Thyroid gland (tissue), 4 donors: ENCODE results near the gene SOX30.

ENCODE experiments used
- POLR2A ChIP-seq, 2 donors: fragments of 450-650 bp; IDR thresholded peaks; one replicate each; pipeline ENCODE4 v1.6.1; 2017; ENCODE audit warnings: antibody characterized with exemption in 2 of 2, mild to moderate bottlenecking in 2 of 2, moderate library complexity in 1 of 2
- TF ChIP-seq, protein P1 (sequence below), 6 experiments: fragments of 200-600 bp in 3 of 6; fragments of 450-650 bp in 3 of 6; sonication (generic) in 3 of 6; IDR thresholded peaks; one replicate each; pipeline ENCODE4 v1.5.1; 2016 to 2019; ENCODE audit warnings: antibody characterized with exemption in 6 of 6, mild to moderate bottlenecking in 2 of 6, inconsistent platforms in 1 of 6, moderate library complexity in 1 of 6

DNA sequence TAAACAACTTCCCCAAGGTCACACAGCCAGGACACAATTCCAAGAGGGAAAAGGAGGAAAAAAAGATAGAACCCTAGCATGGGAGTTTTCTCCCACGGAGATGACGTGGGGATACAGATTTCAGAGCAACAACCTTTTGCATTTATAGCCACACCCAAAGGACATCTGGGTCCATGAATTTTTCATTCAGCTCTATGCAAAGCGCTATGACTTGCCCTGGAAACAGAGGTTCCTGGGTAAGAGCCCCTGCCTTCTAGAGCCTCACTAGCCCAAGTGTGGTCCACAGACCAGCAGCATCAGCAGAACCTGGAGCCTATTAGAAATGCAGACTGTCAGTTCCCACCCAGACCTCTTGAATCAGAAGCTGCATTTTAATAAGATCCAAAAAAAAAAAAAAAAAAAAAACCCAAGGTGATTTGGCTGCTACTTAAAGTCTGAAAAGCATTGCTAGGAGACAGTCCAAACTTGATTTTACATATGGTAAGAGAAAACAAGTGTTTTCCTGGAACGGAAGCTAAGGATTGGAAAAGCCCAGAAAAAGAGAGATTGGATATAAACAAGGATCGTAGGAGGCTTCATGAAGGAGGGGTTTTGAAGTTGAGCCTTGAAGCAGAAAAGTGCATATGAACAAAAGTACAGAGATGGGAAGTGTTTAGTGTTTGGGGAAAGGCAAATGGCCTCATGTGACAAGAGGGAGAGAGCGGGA lies 59.0 kb downstream of the SOX30 start:
- TF ChIP-seq, protein P1, sequence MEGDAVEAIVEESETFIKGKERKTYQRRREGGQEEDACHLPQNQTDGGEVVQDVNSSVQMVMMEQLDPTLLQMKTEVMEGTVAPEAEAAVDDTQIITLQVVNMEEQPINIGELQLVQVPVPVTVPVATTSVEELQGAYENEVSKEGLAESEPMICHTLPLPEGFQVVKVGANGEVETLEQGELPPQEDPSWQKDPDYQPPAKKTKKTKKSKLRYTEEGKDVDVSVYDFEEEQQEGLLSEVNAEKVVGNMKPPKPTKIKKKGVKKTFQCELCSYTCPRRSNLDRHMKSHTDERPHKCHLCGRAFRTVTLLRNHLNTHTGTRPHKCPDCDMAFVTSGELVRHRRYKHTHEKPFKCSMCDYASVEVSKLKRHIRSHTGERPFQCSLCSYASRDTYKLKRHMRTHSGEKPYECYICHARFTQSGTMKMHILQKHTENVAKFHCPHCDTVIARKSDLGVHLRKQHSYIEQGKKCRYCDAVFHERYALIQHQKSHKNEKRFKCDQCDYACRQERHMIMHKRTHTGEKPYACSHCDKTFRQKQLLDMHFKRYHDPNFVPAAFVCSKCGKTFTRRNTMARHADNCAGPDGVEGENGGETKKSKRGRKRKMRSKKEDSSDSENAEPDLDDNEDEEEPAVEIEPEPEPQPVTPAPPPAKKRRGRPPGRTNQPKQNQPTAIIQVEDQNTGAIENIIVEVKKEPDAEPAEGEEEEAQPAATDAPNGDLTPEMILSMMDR (IDR thresholded peaks at IDR 0.05): no peak
- no peak for TF ChIP-seq POLR2A (IDR thresholded peaks at IDR 0.05)
